GM18517 (cell line): ENCODE measurements around the gene POLR2C.

Experiments
- ATAC-seq: cut with Tn5 transposase; IDR thresholded peaks from one replicate; pipeline ENCODE4 v1.9.1; 2021; ENCODE audit warnings: mild to moderate bottlenecking, moderate library complexity; ENCODE audit not compliant: unreplicated experiment

POLR2C gene

GRCh38 chr16:57500578-57501111 is 38.2 kb downstream of the POLR2C start:
- ATAC-seq = no peak

- no peak for ATAC-seq
Observed at GRCh38 chr16:57501492-57501891, 39.0 kb downstream of the POLR2C start.

- ATAC-seq = no peak
Observed at GRCh38 chr16:57502048-57502775, 39.7 kb downstream of the POLR2C start.

- no peak for ATAC-seq
Observed at GRCh38 chr16:57503366-57503765, 40.9 kb downstream of the POLR2C start.

GRCh38 chr16:57504001-57504400 is 41.5 kb downstream of the POLR2C start:
- no peak for ATAC-seq

GRCh38 chr16:57504491-57504890 is 42.0 kb downstream of the POLR2C start:
- no peak for ATAC-seq

- no peak for ATAC-seq
Observed at GRCh38 chr16:57505169-57505568, 42.7 kb downstream of the POLR2C start.

GRCh38 chr16:57507136-57508034 is 44.9 kb downstream of the POLR2C start:
- no peak for ATAC-seq

- no peak for ATAC-seq
Observed at GRCh38 chr16:57508035-57508425, 45.6 kb downstream of the POLR2C start.

GRCh38 chr16:57509231-57509923 is 46.9 kb downstream of the POLR2C start:
- no peak for ATAC-seq

- no peak for ATAC-seq
Observed at GRCh38 chr16:57510016-57510871, 47.8 kb downstream of the POLR2C start.

GRCh38 chr16:57512296-57513001 is 50.0 kb downstream of the POLR2C start:
- no peak for ATAC-seq

GRCh38 chr16:57513371-57514102 is 51.1 kb downstream of the POLR2C start:
- ATAC-seq = no peak

- no peak for ATAC-seq
Observed at GRCh38 chr16:57514371-57514770, 51.9 kb downstream of the POLR2C start.

- ATAC-seq = no peak
Observed at GRCh38 chr16:57514791-57515600, 52.5 kb downstream of the POLR2C start.

- ATAC-seq = no peak
Observed at GRCh38 chr16:57516176-57516725, 53.8 kb downstream of the POLR2C start.

GRCh38 chr16:57516773-57517172 is 54.3 kb downstream of the POLR2C start:
- no peak for ATAC-seq
